Neural crest cell (in vitro differentiated cells): ENCODE data around the gene ABCC2. TPM values are rescaled to one million over a fixed set of nuclear protein-coding genes. Genes with fewer than 3 reads are reported as not detected.

Source experiments
- DNase-seq: peaks from one replicate; pipeline ENCODE4 v3.0.0; 2021; ENCODE audit warnings: low read depth, mixed read lengths, low spot score
- H3K27ac Mint-ChIP-seq: one replicate; pipeline ENCODE4 v1.8.0; 2021; ENCODE audit warnings: mild to moderate bottlenecking, mixed read lengths; ENCODE audit not compliant: unreplicated experiment
- H3K27me3 Mint-ChIP-seq: 2 replicates; pipeline ENCODE4 v1.8.0; 2021; ENCODE audit warnings: low read depth, mild to moderate bottlenecking, mixed read lengths
- H3K36me3 Mint-ChIP-seq: 2 replicates; pipeline ENCODE4 v1.8.0; 2021; ENCODE audit warnings: low read depth, mild to moderate bottlenecking, mixed read lengths
- H3K4me1 Mint-ChIP-seq: 2 replicates; pipeline ENCODE4 v1.8.0; 2021; ENCODE audit warnings: mixed read lengths
- H3K4me3 Mint-ChIP-seq: one replicate; pipeline ENCODE4 v1.8.0; 2021; ENCODE audit warnings: mild to moderate bottlenecking, mixed read lengths
- H3K9me3 Mint-ChIP-seq: 2 replicates; pipeline ENCODE4 v1.8.0; 2021; ENCODE audit warnings: mixed read lengths
- total RNA-seq: library from RNA; stranded (reverse); gene quantifications from 2 replicates; pipeline ENCODE4 v1.2.1, GENCODE V29; 2021
- TF ChIP-seq, protein P1 (sequence below): fragments of 200-600 bp; sonication (generic); conservative IDR thresholded peaks from 2 replicates; pipeline ENCODE4 v1.5.0; 2021; ENCODE audit warnings: antibody characterized with exemption, mild to moderate bottlenecking

The ABCC2 gene
- total RNA-seq, 1 donor from 2014 or later = 5.9 TPM

DNA sequence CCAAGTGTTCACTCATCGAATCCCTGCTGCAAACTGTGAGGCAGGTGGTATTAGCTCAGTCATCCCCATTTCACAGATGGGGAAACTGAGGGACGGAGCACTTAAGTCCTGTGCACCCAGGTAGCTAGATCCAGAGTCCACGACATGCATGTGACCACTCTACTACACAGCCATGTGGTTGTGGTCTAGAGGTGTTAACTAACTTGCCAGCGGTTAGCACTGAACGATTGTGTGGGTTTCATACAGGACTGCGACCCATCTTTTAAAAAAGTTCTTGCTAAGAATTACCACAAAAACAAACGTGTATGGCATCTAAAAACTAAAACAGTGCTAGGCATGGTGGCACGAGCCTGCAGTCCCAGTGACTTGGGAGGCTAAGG, 16.1 kb upstream of the ABCC2 start:
- DNase-seq = no peak
- TF ChIP-seq, protein P1, sequence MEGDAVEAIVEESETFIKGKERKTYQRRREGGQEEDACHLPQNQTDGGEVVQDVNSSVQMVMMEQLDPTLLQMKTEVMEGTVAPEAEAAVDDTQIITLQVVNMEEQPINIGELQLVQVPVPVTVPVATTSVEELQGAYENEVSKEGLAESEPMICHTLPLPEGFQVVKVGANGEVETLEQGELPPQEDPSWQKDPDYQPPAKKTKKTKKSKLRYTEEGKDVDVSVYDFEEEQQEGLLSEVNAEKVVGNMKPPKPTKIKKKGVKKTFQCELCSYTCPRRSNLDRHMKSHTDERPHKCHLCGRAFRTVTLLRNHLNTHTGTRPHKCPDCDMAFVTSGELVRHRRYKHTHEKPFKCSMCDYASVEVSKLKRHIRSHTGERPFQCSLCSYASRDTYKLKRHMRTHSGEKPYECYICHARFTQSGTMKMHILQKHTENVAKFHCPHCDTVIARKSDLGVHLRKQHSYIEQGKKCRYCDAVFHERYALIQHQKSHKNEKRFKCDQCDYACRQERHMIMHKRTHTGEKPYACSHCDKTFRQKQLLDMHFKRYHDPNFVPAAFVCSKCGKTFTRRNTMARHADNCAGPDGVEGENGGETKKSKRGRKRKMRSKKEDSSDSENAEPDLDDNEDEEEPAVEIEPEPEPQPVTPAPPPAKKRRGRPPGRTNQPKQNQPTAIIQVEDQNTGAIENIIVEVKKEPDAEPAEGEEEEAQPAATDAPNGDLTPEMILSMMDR = no peak
- Mint-ChIP-seq H3K9me3 (peaks cover 6% of the 10 kb centered on the region), H3K4me1 (peaks cover 5% of the 10 kb centered on the region), H3K4me3 (no peak overlapping the region), H3K27ac (no peak overlapping the region), H3K27me3 (no peaks in the 10 kb centered on the region), H3K36me3 (peaks cover 11% of the 10 kb centered on the region)

DNA sequence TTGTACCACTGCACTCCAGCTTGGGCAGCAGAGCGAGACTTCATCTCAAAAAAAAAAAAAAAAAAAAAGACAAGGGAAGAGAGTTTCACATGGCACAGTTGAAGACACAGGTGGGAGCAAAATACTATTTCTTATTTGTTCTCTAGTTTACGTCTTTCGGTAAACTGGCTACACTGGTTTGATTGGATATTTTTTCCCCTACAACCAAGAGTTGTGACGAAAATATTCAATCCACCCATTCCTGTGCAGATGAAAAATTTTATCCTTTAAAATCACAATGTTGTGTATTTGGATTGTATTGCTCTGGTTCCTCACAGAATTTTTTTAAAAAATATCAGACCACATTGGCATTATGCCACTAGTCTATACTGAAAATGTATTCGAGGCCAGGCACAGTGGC, 14.5 kb upstream of the ABCC2 start:
- no peak overlapping the region for H3K27ac Mint-ChIP-seq
- no peak for DNase-seq
- H3K36me3 Mint-ChIP-seq = peaks cover 3% of the 10 kb centered on the region
- H3K27me3 Mint-ChIP-seq = no peaks in the 10 kb centered on the region
- H3K4me3 Mint-ChIP-seq = no peak overlapping the region
- H3K4me1 Mint-ChIP-seq = peaks cover 4% of the 10 kb centered on the region
- H3K9me3 Mint-ChIP-seq = peaks cover 2% of the 10 kb centered on the region
- TF ChIP-seq, protein P1 = no peak

DNA sequence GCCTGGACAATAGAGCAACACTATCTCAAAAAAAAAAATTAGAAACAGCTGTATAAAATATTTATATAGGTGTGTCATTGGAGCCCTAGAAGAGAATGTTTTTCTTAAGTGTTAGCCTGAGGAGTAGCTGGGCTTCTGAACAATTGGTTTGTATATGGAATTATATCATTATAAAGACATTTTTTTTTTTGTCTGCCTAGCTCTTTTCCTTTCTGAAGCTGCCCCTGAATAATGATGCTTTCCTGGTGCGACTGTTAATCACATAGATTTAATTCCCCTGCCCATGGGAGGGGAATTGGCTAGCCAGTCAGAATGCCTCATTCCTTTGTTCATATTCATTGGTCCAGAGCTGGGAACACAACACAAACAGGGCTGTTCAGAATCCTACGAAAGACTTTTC, 13.9 kb upstream of the ABCC2 start:
- H3K9me3 Mint-ChIP-seq = no peaks in the 10 kb centered on the region
- no peak for DNase-seq
- no peak overlapping the region for H3K27ac Mint-ChIP-seq
- H3K36me3 Mint-ChIP-seq = no peaks in the 10 kb centered on the region
- no peaks in the 10 kb centered on the region for H3K27me3 Mint-ChIP-seq
- H3K4me3 Mint-ChIP-seq = no peak overlapping the region
- peaks cover 4% of the 10 kb centered on the region for H3K4me1 Mint-ChIP-seq
- TF ChIP-seq, protein P1 = no peak

DNA sequence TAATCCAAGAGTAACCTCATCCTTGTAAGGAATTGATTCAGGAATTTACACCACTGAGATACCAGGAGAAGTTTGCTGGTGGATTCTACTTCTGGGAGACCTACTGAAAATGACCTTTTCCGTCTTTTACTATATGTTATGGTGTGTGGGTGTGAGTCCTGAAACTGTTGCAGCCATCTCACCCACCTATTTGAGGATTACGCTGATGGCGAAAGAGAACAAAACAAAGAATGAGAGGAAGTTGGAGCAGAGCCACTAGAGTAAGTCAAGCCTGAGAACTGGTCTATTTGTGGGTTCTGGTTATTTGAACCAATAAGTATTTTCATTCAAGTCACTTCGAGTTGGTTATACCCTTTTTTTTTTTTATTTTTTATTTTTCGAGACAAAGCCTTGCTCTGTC, 12.7 kb upstream of the ABCC2 start:
- H3K27me3 Mint-ChIP-seq = no peaks in the 10 kb centered on the region
- no peak overlapping the region for H3K4me3 Mint-ChIP-seq
- H3K4me1 Mint-ChIP-seq = peaks cover 4% of the 10 kb centered on the region
- H3K27ac Mint-ChIP-seq = no peak overlapping the region
- no peak for DNase-seq
- TF ChIP-seq, protein P1 = no peak
- H3K9me3 Mint-ChIP-seq = no peaks in the 10 kb centered on the region
- no peaks in the 10 kb centered on the region for H3K36me3 Mint-ChIP-seq

DNA sequence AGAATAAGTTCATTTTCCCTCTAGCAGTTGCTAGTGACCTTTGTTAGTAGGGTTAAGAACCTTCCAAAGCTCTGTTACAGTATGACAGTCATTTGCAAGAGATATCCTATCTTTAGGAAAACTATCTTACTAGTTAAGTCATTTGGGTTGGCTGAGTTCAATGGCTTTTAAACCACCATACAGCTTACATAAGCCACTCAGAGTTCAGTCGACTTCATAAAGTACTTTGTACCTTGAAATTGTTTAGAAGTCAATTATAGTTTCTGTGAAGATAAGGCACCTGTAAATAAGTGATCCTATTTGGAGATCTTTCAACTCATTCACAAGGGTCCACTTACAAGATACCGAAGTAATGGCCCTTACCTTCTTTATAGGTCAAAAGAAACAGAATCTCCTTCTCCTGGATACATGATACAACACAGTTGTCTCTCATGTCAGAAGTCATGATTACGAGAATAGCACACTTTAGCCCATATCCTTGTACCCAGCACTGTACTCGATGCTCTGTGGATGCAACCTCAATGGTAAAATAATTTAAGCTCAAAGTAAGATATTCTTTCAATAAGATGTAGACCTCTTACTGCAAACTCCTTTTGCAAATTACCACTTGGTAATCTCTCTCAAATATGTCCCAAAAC, 11.9 kb upstream of the ABCC2 start:
- no peak for DNase-seq
- Mint-ChIP-seq H3K36me3 (no peaks in the 10 kb centered on the region), H3K27me3 (no peaks in the 10 kb centered on the region), H3K27ac (no peak overlapping the region), H3K4me1 (peaks cover 4% of the 10 kb centered on the region), H3K9me3 (no peaks in the 10 kb centered on the region), H3K4me3 (no peak overlapping the region)
- TF ChIP-seq, protein P1 = no peak
